EH (cell line): ENCODE results near the gene KMT5C.

Source experiments
- DNase-seq: peaks from one replicate; pipeline ENCODE4 v3.0.0-alpha.2; 2015; ENCODE audit warnings: low read depth

Gene KMT5C

GRCh38 chr19:55319785-55320184 lies 19.9 kb upstream of the KMT5C start:
- DNase-seq: peak; percentile 60

DNA sequence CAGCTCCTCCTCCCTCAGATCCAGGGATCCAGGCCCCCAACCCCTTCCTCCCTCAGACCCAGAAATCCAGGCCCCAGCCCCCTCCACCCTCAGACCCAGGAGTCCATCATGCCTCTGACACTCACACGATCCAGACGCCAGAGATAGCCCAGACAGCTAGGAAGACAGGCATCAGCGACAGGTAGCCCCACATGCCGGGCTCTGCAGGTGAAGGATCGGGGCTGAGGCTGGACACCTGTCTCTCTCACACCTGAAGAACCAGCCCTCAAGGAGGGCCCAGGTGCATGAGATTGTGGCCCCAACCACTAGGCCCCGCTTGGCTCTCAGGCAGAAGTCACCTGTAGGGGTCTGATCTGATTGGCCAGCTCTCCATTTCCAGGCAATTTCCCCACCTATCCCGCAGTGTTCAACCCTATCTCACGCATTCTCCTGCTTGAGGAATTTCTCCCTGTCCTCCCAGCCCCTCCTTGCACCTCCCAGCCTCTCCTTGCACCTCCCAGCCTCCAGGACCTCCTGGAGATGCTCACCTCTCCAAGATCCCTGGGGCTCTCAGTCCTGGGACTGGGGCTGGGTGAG lies 18.7 kb upstream of the KMT5C start:
- no peak for DNase-seq

GRCh38 chr19:55321466-55322137 lies 18.1 kb upstream of the KMT5C start:
- DNase-seq: no peak

DNA sequence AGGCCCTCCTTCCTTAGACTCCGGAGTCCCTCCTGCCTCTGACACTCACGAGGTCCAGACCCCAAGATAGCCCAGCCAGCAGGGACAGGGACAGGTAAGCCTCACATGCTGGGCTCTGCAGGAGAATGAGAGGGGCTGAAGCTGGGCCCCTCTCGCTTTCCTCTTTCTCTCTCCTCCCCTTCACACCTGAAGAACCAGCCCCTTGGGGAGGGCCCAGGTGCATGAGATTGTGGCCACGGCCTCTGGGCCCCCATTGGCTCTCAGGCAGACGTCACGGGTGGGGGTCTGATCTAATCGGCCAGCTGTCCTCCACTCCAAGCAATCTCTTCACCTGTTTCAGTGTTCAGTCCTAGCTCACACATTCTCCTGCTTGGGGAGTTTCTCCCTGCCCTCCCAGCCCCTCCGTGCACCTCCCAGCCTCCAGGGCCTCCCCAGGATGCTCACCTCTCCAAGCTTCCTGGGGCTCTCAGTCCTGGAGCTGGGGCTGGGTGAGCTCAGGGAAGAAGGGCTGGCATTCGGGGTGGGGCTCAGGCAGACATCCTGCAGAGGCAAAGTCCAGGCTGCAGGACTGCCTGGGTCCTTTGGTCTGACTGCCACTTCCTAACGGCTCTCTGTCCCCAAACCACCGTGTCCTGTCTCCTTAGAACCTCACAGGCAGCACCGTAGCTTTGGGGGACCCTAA lies 17.3 kb upstream of the KMT5C start:
- DNase-seq: no peak

GRCh38 chr19:55324662-55325061 lies 15.0 kb upstream of the KMT5C start:
- no peak for DNase-seq

GRCh38 chr19:55325172-55325571 lies 14.5 kb upstream of the KMT5C start, which contains the start of gene TMEM150B:
Gene TMEM150B, minus strand, starts transcription at chr19:55325341. Its CDS starts 4,305 bp downstream, at chr19:55321036.
- DNase-seq: no peak

DNA sequence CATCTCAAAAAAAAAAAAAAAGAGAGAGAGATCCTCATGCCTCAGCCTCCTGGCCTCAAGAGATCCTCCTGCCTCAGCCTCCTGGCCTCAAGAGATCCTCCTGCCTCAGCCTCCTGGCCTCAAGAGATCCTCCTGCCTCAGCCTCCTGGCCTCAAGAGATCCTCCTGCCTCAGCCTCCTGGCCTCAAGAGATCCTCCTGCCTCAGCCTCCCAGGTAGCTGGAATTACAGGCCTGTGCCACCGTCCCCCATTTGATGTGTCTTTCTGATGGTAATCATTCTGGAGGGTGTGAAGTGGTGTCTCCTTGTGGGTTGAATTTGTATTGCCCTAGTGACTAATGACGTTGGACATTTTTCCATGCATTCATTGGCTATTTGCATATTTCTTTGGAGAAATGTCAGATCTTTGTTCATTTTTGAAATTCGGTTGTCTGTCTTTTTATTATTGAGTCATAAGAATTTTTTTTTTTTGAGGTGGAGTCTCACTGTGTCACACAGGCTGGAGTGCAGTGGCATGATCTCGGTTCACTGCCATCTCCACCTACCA lies 10.8 kb upstream of the KMT5C start:
- DNase-seq: peak; percentile 31

DNA sequence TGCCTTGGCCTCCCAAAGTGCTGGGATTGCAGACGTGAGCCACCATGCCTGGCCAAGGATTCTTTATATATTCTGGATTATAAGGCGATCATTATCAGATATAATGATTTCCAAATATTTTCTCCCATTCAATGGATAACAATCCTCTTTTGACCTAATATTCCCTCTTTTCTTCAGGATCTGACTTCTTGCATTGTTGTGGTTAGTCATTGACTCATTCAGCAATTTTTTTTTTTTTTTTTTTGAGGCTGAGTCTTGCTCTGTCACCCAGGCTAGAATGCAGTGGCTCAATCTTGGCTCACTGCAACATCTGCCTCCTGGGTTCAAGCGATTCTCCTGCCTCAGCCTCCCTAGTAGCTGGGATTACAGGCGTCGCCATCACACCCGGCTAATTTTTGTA lies 9.9 kb upstream of the KMT5C start:
- DNase-seq: peak; percentile 63

DNA sequence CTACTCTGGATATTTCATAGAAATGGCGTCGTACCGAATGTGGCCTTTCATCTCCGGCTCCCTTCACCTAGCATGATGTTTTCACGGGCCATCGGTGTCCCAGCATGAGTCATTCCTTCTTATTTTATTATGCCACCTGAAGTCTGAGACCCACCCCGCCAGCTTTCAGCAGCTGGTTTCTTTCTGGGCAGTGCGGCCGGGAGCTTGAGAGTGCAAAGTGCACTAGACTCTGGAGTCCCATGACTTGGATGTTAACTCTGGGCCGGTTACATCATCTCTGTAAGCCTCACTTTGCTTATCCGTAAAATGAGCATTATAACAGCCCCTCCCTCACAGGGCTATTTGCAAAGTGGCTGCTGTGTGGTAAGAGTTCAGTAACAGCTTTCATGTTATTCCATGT lies 5.8 kb upstream of the KMT5C start:
- DNase-seq: no peak

DNA sequence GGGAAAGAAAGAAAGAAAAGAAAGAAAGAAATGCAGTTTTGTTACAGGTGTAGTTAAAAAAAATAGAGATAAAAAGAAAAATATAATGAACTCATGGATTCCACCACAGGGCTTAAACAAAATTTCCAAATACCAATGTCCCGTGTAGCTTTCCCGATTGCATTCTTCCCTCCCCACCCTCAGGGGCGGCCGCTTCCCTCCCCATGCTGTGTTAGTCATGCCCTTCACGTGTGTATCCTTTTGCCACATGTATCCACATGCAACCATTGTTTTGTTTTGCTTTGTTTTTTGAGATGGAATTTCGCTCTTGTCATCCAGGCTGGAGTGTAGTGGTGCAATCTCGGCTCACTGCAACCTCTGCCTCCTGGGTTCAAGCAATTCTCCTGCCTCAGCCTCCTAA lies 3.6 kb upstream of the KMT5C start:
- DNase-seq: peak; percentile 53

GRCh38 chr19:55339889-55340783 lies 460 bp downstream of the KMT5C start:
- no peak for DNase-seq

DNA sequence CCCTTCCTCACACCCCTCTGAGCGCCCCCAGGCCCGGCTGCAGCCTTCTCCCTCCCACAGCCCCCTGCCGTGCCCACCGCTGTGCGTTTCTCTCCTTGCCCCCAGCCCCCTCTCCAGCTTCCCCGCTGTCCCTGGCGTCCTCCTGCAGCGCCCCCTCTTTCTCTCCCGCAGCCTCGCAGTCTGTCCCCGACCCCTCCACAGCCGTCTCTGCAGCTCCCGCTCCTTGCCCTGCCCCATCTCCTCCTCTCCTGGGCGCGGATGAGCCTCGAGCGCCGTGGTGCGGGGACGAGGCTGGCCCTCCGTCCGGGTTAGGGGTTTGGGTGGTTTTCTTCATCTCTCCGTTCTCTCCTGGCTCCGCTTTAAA lies 1.1 kb downstream of the KMT5C start:
- DNase-seq: no peak

DNA sequence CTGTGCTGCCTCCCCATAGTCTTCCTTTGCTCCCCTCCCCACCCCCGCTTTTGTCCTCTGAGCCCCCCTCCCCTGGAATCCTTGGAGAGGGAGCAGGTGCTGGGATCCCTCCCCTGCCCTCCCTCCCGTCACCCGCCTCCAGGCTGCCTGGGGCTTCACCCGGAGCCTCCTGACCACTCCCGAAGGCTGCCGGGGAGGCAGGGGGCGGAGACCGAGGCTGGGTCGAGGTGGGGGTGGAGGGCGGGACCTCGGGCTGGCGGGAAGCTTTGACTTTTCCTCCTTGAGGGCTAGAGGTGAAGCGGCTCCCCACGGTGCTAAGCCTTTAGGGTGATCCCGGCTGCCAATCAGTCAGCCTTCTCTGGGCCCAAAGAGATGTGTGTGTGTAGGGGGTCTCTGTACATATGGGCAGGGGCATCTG lies 1.5 kb downstream of the KMT5C start:
- peak; percentile 75 for DNase-seq

- DNase-seq: no peak
Measured at GRCh38 chr19:55341595-55342531, 2.2 kb downstream of the KMT5C start.

DNA sequence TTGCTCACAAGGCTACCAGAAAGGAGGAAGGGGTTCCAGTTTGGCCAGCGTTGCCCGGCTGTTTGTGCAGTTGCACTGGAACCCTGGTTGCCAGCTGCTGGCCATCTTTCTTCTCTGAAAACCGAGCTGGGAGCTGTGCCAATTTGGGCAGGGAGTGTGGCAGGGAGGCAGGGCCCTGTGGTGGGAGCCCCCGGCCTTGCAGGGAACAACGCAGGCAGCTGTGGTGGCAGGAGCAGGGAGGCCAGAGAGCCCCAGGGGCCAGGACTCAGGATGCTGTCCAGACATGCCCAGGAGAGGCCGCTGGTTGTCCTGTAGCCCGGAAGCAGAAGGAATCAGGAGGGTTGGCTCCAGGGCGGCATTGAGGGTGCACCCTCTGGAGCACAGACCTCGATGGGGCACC lies 4.8 kb downstream of the KMT5C start:
- peak; percentile 29 for DNase-seq

- no peak for DNase-seq
Measured at GRCh38 chr19:55345101-55345817, 5.6 kb downstream of the KMT5C start.

- DNase-seq: no peak
Measured at GRCh38 chr19:55345818-55346724, 6.4 kb downstream of the KMT5C start.

DNA sequence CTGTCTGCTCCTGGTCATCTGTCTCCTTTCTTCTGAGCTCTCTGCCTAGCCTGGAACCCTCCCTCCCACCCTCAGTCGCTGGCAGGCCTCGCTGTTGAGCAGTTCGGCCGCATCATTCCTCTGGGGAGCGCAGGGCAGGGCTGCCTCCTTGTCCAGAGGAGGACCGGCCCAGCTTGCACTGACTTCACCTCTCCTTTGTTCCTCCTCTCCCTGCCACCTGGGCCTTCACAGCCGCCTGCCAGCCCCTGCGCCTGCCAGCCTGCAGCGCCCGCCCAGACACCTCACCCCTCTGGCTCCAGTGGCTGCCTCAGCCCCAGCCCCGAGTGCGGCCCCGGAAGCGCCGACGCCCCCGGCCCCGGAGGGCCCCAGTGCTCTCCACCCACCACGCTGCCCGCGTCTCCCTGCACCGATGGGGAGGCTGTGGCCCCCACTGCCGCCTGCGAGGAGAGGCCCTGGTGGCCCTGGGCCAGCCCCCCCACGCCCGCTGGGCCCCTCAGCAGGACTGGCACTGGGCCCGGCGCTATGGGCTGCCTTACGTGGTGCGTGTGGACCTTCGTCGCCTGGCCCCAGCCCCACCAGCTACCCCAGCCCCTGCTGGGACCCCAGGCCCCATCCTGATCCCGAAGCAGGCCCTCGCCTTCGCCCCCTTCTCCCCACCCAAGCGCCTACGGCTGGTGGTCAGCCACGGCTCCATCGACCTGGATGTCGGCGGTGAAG lies 7.2 kb downstream of the KMT5C start:
- no peak for DNase-seq
